Measurements from ENCODE around the gene BRICD5. TPM values are rescaled to one million over a fixed set of nuclear protein-coding genes. Genes with fewer than 3 reads are reported as not detected.

Gene BRICD5
- total RNA-seq, 3 donors from 2014 or later (not counting 1 experiment from before 2014, with no cell fraction given) = 3.2 to 5.2 (median 3.6) TPM

GRCh38 chr16:2181952-2182351 lies 28.7 kb downstream of the BRICD5 start:
- no peaks in the 10 kb centered on the region for H3K9me3 ChIP-seq (ENCODE audit: control insufficient read depth, insufficient read depth, low read length)
- no peaks in the 10 kb centered on the region for H3K27me3 Mint-ChIP-seq (ENCODE audit: low read depth in 2 of 2)
- intact Hi-C loops (cut with micrococcal nuclease) = no loop called here
- ATAC-seq (no peak), DNase-seq (no peak)
- no peak overlapping the region for H3K4me3 ChIP-seq (ENCODE audit: low read length)
- peaks cover 0 to 6% of the 10 kb centered on the region in 2 donors for H3K4me1 Mint-ChIP-seq
- no peak overlapping the region for H3K4me3 Mint-ChIP-seq
- H3K27me3 ChIP-seq (ENCODE audit: control insufficient read depth, insufficient read depth, low read length) = no peaks in the 10 kb centered on the region
- H3K9me3 Mint-ChIP-seq = no peaks in the 10 kb centered on the region
- no peak for TF ChIP-seq CTCF (IDR thresholded peaks at IDR 0.05)
- no peaks in the 10 kb centered on the region for H3K4me1 ChIP-seq (ENCODE audit: control insufficient read depth, insufficient read depth, low read length)
- no peak overlapping the region for H3K27ac Mint-ChIP-seq
- H3K36me3 Mint-ChIP-seq = no peaks in the 10 kb centered on the region
- peaks cover 6% of the 10 kb centered on the region for H3K36me3 ChIP-seq (ENCODE audit: control insufficient read depth, insufficient read depth, low read length)
- 83% methylated on average over 20 of the region's 20 CpGs for WGBS (ENCODE audit: insufficient coverage)
- H3K27ac ChIP-seq (ENCODE audit: low read length) = no peak overlapping the region

GRCh38 chr16:2180962-2181923 lies 29.4 kb downstream of the BRICD5 start:
- Mint-ChIP-seq H3K27me3 (ENCODE audit: low read depth in 2 of 2) (no peaks in the 10 kb centered on the region), H3K9me3 (no peaks in the 10 kb centered on the region), H3K4me1 (peaks cover 0 to 6% of the 10 kb centered on the region in 2 donors), H3K27ac (no peak overlapping the region), H3K36me3 (no peaks in the 10 kb centered on the region), H3K4me3 (no peak overlapping the region)
- no peak overlapping the region for H3K4me3 ChIP-seq (ENCODE audit: low read length)
- 91% methylated on average over 46 of the region's 46 CpGs for WGBS (ENCODE audit: insufficient coverage)
- ATAC-seq (no peak), DNase-seq (no peak)
- H3K27ac ChIP-seq (ENCODE audit: low read length) = no peak overlapping the region
- no peaks in the 10 kb centered on the region for H3K9me3 ChIP-seq (ENCODE audit: control insufficient read depth, insufficient read depth, low read length)
- TF ChIP-seq CTCF (IDR thresholded peaks at IDR 0.05) = no peak
- no peaks in the 10 kb centered on the region for H3K27me3 ChIP-seq (ENCODE audit: control insufficient read depth, insufficient read depth, low read length)
- H3K4me1 ChIP-seq (ENCODE audit: control insufficient read depth, insufficient read depth, low read length) = no peaks in the 10 kb centered on the region
- intact Hi-C loops (cut with micrococcal nuclease) = no loop called here
- H3K36me3 ChIP-seq (ENCODE audit: control insufficient read depth, insufficient read depth, low read length) = peaks cover 9% of the 10 kb centered on the region

GRCh38 chr16:2180461-2180860 lies 30.2 kb downstream of the BRICD5 start:
- intact Hi-C loops (cut with micrococcal nuclease) = no loop called here
- no peak for ATAC-seq

More at GRCh38 chr16:2180461-2180860, 30.2 kb downstream of the BRICD5 start:
- DNase-seq = no peak
- no peak overlapping the region for H3K27ac Mint-ChIP-seq
- Histone ChIP-seq H3K4me3 (ENCODE audit: low read length) (no peak overlapping the region), H3K4me1 (ENCODE audit: control insufficient read depth, insufficient read depth, low read length) (no peaks in the 10 kb centered on the region), H3K27me3 (ENCODE audit: control insufficient read depth, insufficient read depth, low read length) (no peaks in the 10 kb centered on the region), H3K9me3 (ENCODE audit: control insufficient read depth, insufficient read depth, low read length) (no peaks in the 10 kb centered on the region), H3K27ac (ENCODE audit: low read length) (no peak overlapping the region), H3K36me3 (ENCODE audit: control insufficient read depth, insufficient read depth, low read length) (peaks cover 17% of the 10 kb centered on the region)
- H3K27me3 Mint-ChIP-seq (ENCODE audit: low read depth in 2 of 2) = no peaks in the 10 kb centered on the region
- H3K4me1 Mint-ChIP-seq = peaks cover 0 to 6% of the 10 kb centered on the region in 2 donors
- no peak overlapping the region for H3K4me3 Mint-ChIP-seq
- 95% methylated on average over 43 of the region's 43 CpGs for WGBS (ENCODE audit: insufficient coverage)
- H3K36me3 Mint-ChIP-seq = no peaks in the 10 kb centered on the region
- no peaks in the 10 kb centered on the region for H3K9me3 Mint-ChIP-seq
- TF ChIP-seq CTCF (IDR thresholded peaks at IDR 0.05) = no peak
